Panc1 (cell line): ENCODE measurements around the gene DEFB114. TPM values are rescaled to one million over a fixed set of nuclear protein-coding genes. Genes with fewer than 3 reads are reported as not detected.

Experiments used
- ATAC-seq: fragments of 200-7000 bp; cut with Tn5 transposase; 2 replicates; pipeline ENCODE4 v1.9.1; 2020; ENCODE audit warnings: mild to moderate bottlenecking, moderate library complexity
- BruUV-seq: library from RNA; stranded (reverse); fragments of 400-500 nt; replicated peaks from 2 replicates; lab custom pipeline; 2021; lab: Mats Ljungman, UMichigan
- CTCF ChIA-PET: fragments of 300-600 bp; sonication (Branson Sonifier 250); formaldehyde crosslinking; loops from one replicate; lab custom pipeline; 2022; ENCODE audit warnings: antibody characterized with exemption; lab: Charles Lee
- POLR2A ChIA-PET: fragments of 300-600 bp; sonication (Branson Sonifier 250); formaldehyde crosslinking; loops from one replicate; lab custom pipeline; 2022; ENCODE audit warnings: antibody characterized with exemption; lab: Charles Lee
- DNase-seq: peaks from one replicate; pipeline ENCODE4 v3.0.0-alpha.2; 2010; ENCODE audit warnings: low read depth, low spot score
- H3K27ac ChIP-seq: 2 replicates; pipeline ENCODE4 v1.5.1; 2011; ENCODE audit warnings: mild to moderate bottlenecking, low read length, inconsistent platforms
- H3K27me3 ChIP-seq: fragments of 200-500 bp; sonication (Bioruptor generic); 2 replicates; pipeline ENCODE4 v1.6.0; 2014; ENCODE audit warnings: low read length, inconsistent platforms; ENCODE audit not compliant: control insufficient read depth, insufficient read depth
- H3K36me3 ChIP-seq: fragments of 200-500 bp; sonication (Bioruptor generic); 2 replicates; pipeline ENCODE4 v1.5.1; 2014; ENCODE audit warnings: inconsistent platforms, mild to moderate bottlenecking, low read length, moderate library complexity; ENCODE audit not compliant: control insufficient read depth, insufficient read depth
- H3K4me1 ChIP-seq: 2 replicates; pipeline ENCODE4 v1.5.1; 2011; ENCODE audit warnings: inconsistent platforms, mild to moderate bottlenecking, low read length, moderate library complexity; ENCODE audit not compliant: control insufficient read depth, insufficient read depth
- H3K4me3 ChIP-seq, 2 experiments: 2 replicates each; pipeline ENCODE4 v1.5.1; 2011 to 2012; ENCODE audit warnings: low read depth in 2 of 2, low read length in 2 of 2, mild to moderate bottlenecking in 2 of 2, inconsistent platforms in 1 of 2, moderate library complexity in 1 of 2
- H3K9me3 ChIP-seq: fragments of 200-500 bp; sonication (Bioruptor generic); 2 replicates; pipeline ENCODE4 v1.5.1; 2014; ENCODE audit warnings: low read depth, mild to moderate bottlenecking, inconsistent platforms, low read length, moderate library complexity; ENCODE audit not compliant: control insufficient read depth, insufficient read depth
- POLR2AphosphoS5 ChIP-seq: IDR thresholded peaks from 2 replicates; pipeline ENCODE4 v1.6.1; 2012; ENCODE audit warnings: mild to moderate bottlenecking, low read depth, low read length, moderate library complexity
- SIN3A ChIP-seq: IDR thresholded peaks from 2 replicates; pipeline ENCODE4 v1.6.1; 2012; ENCODE audit warnings: low read depth, mild to moderate bottlenecking, low read length, moderate library complexity, borderline replicate concordance; ENCODE audit not compliant: insufficient read depth
- TCF7L2 ChIP-seq: IDR thresholded peaks from 2 replicates; pipeline ENCODE4 v1.6.1; 2011; ENCODE audit warnings: mild to moderate bottlenecking, low read depth, low read length, inconsistent platforms
- in situ Hi-C: cut with HindIII; loops from 2 replicates; pipeline ENCODE4 v1.10.0; 2016; ENCODE audit warnings: low sequenced_read_pairs, low pct_unique_long_range_greater_than_20kb
- intact Hi-C: fragments of 100-400 bp; cut with micrococcal nuclease; formaldehyde crosslinking; loops from one replicate; pipeline ENCODE4 v1.10.0; 2022; ENCODE audit not compliant: unreplicated experiment
- total RNA-seq: library from RNA; stranded (reverse); gene quantifications from one replicate; pipeline ENCODE4 v1.2.1, GENCODE V29; 2021; ENCODE audit not compliant: unreplicated experiment
- TF ChIP-seq, protein P1 (sequence below): fragments of 450-650 bp; IDR thresholded peaks from 2 replicates; pipeline ENCODE4 v1.5.1; 2017; ENCODE audit warnings: mild to moderate bottlenecking
- TF ChIP-seq, protein P2 (sequence below), 2 experiments: IDR thresholded peaks; 2 replicates each; pipeline ENCODE4 v1.6.1; 2011 to 2012; ENCODE audit warnings: low read depth in 2 of 2, control low read depth in 1 of 2, low read length in 1 of 2, mild to moderate bottlenecking in 1 of 2, moderate library complexity in 1 of 2; ENCODE audit not compliant: insufficient read depth in 1 of 2

Gene DEFB114
- total RNA-seq, 1 experiment from 2014 or later: not detected

DNA sequence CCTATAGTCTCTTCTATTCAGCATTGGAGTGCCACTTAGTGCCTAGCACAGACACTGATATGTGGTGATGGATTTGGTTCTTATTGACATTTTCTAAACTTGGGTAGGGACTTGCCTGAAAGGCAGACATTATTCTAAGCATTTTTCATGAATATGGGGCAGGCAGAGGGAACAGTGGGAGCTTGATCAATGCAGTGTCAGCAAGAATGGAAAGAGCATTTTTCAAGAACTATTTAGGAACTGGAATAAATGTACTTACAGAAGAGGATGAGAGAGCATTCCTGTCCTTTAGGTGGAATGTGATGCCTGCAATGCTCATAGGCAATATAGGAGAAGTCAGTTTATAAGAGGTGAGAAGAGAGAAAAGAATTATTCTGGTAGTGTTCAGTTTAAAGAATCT, 26.2 kb downstream of the DEFB114 start:
- no peaks in the 10 kb centered on the region for H3K27me3 ChIP-seq
- in situ Hi-C loops: no loop called here
- TF ChIP-seq SIN3A (no peak), POLR2AphosphoS5 (no peak), TCF7L2 (no peak)
- TF ChIP-seq, protein P1, sequence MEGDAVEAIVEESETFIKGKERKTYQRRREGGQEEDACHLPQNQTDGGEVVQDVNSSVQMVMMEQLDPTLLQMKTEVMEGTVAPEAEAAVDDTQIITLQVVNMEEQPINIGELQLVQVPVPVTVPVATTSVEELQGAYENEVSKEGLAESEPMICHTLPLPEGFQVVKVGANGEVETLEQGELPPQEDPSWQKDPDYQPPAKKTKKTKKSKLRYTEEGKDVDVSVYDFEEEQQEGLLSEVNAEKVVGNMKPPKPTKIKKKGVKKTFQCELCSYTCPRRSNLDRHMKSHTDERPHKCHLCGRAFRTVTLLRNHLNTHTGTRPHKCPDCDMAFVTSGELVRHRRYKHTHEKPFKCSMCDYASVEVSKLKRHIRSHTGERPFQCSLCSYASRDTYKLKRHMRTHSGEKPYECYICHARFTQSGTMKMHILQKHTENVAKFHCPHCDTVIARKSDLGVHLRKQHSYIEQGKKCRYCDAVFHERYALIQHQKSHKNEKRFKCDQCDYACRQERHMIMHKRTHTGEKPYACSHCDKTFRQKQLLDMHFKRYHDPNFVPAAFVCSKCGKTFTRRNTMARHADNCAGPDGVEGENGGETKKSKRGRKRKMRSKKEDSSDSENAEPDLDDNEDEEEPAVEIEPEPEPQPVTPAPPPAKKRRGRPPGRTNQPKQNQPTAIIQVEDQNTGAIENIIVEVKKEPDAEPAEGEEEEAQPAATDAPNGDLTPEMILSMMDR: no peak
- TF ChIP-seq, protein P2, sequence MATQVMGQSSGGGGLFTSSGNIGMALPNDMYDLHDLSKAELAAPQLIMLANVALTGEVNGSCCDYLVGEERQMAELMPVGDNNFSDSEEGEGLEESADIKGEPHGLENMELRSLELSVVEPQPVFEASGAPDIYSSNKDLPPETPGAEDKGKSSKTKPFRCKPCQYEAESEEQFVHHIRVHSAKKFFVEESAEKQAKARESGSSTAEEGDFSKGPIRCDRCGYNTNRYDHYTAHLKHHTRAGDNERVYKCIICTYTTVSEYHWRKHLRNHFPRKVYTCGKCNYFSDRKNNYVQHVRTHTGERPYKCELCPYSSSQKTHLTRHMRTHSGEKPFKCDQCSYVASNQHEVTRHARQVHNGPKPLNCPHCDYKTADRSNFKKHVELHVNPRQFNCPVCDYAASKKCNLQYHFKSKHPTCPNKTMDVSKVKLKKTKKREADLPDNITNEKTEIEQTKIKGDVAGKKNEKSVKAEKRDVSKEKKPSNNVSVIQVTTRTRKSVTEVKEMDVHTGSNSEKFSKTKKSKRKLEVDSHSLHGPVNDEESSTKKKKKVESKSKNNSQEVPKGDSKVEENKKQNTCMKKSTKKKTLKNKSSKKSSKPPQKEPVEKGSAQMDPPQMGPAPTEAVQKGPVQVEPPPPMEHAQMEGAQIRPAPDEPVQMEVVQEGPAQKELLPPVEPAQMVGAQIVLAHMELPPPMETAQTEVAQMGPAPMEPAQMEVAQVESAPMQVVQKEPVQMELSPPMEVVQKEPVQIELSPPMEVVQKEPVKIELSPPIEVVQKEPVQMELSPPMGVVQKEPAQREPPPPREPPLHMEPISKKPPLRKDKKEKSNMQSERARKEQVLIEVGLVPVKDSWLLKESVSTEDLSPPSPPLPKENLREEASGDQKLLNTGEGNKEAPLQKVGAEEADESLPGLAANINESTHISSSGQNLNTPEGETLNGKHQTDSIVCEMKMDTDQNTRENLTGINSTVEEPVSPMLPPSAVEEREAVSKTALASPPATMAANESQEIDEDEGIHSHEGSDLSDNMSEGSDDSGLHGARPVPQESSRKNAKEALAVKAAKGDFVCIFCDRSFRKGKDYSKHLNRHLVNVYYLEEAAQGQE (IDR thresholded peaks at IDR 0.05; ENCODE audit: insufficient read depth in 1 of 2, low read depth in 2 of 2, low read length in 1 of 2): no peak
- no peak overlapping the region for H3K27ac ChIP-seq
- ChIA-PET POLR2A (no interaction called here), CTCF (no interaction called here)
- no peak overlapping the region for H3K4me3 ChIP-seq
- ATAC-seq: no peak
- no peaks in the 10 kb centered on the region for H3K4me1 ChIP-seq
- DNase-seq: no peak
- H3K9me3 ChIP-seq: no peaks in the 10 kb centered on the region
- intact Hi-C loops: no loop called here
- BruUV-seq: no TSS peak
- H3K36me3 ChIP-seq: no peaks in the 10 kb centered on the region

GRCh38 chr6:49937017-49937416, 26.9 kb downstream of the DEFB114 start:
- H3K9me3 ChIP-seq: no peaks in the 10 kb centered on the region
- ATAC-seq: no peak
- intact Hi-C loops (no loop called here), in situ Hi-C loops (no loop called here)
- no peak overlapping the region for H3K4me3 ChIP-seq
- no peak overlapping the region for H3K27ac ChIP-seq
- ChIA-PET CTCF (no interaction called here), POLR2A (no interaction called here)
- BruUV-seq: no TSS peak
- H3K4me1 ChIP-seq: no peaks in the 10 kb centered on the region
- no peaks in the 10 kb centered on the region for H3K27me3 ChIP-seq
- DNase-seq: no peak
- TF ChIP-seq POLR2AphosphoS5 (no peak), SIN3A (no peak), TCF7L2 (no peak)
- TF ChIP-seq, protein P2 (IDR thresholded peaks at IDR 0.05; ENCODE audit: insufficient read depth in 1 of 2, low read depth in 2 of 2, low read length in 1 of 2): no peak
- TF ChIP-seq, protein P1: no peak
- H3K36me3 ChIP-seq: no peaks in the 10 kb centered on the region
